Smooth muscle cell (in vitro differentiated cells): ENCODE measurements around the gene EPDR1. TPM values are rescaled to one million over a fixed set of nuclear protein-coding genes. Genes with fewer than 3 reads are reported as not detected.
A peak's percentile ranks its signal among the peaks of the same experiment; 100 is the strongest.

Experiments
- DNase-seq: peaks from one replicate; lab custom pipeline; 2025; ENCODE audit not compliant: unreplicated experiment; lab: John Stamatoyannopoulos, UW
- H2AFZ ChIP-seq: fragments of 200-600 bp; sonication (generic); 2 replicates; pipeline ENCODE4 v1.6.0; 2016; ENCODE audit warnings: antibody characterized with exemption, low read depth, mild to moderate bottlenecking
- H3F3A ChIP-seq: fragments of 200-600 bp; sonication (generic); 2 replicates; pipeline ENCODE4 v1.6.0; 2017; ENCODE audit warnings: antibody characterized with exemption, low read depth
- H3K27ac ChIP-seq: fragments of 200-600 bp; sonication (generic); 2 replicates; pipeline ENCODE4 v1.5.1; 2016; ENCODE audit warnings: low read depth, mild to moderate bottlenecking
- H3K27me3 ChIP-seq: fragments of 200-600 bp; sonication (generic); 2 replicates; pipeline ENCODE4 v1.6.1; 2016; ENCODE audit warnings: low read depth, mild to moderate bottlenecking
- H3K36me3 ChIP-seq: fragments of 200-600 bp; sonication (generic); 2 replicates; pipeline ENCODE4 v1.5.1; 2016; ENCODE audit warnings: low read depth
- H3K4me1 ChIP-seq: fragments of 200-600 bp; sonication (generic); 2 replicates; pipeline ENCODE4 v1.5.1; 2016; ENCODE audit warnings: low read depth
- H3K4me2 ChIP-seq: fragments of 200-600 bp; sonication (generic); 2 replicates; pipeline ENCODE4 v1.6.0; 2016; ENCODE audit warnings: mild to moderate bottlenecking
- H3K4me3 ChIP-seq: fragments of 200-600 bp; sonication (generic); 2 replicates; pipeline ENCODE4 v1.5.1; 2016; ENCODE audit warnings: mild to moderate bottlenecking
- H3K79me2 ChIP-seq: fragments of 200-600 bp; sonication (generic); 2 replicates; pipeline ENCODE4 v1.6.0; 2016; ENCODE audit warnings: low read depth, mild to moderate bottlenecking
- H3K9ac ChIP-seq: fragments of 200-600 bp; sonication (generic); 2 replicates; pipeline ENCODE4 v1.6.0; 2016; ENCODE audit warnings: low read depth
- H3K9me3 ChIP-seq: fragments of 200-600 bp; sonication (generic); replicated peaks from 2 replicates; pipeline ENCODE4 v1.5.1; 2016; ENCODE audit warnings: low read depth
- H4K20me1 ChIP-seq: fragments of 200-600 bp; sonication (generic); 2 replicates; pipeline ENCODE4 v1.6.0; 2016; ENCODE audit warnings: low read depth
- WGBS: methylation state at CpG from one replicate; pipeline ENCODE4 v1.1.7; 2016; ENCODE audit warnings: low lambda C conversion rate; 5-methylcytosine and 5-hydroxymethylcytosine counted together
- polyA plus RNA-seq: library from polyadenylated mRNA; unstranded; fragments of >200 nt; fragmentation: Nextera tagmentation; extraction: Ambion mirVana; gene quantifications from 2 replicates; pipeline ENCODE4 v1.2.1, GENCODE V29; 2016
- total RNA-seq: library from RNA; depleted of rRNA; stranded (reverse); fragments of >200 nt; gene quantifications from 2 replicates; pipeline ENCODE4 v1.2.3, GENCODE V29; 2014
- TF ChIP-seq, protein P1 (sequence below): fragments of 200-600 bp; sonication (generic); IDR thresholded peaks from 2 replicates; pipeline ENCODE4 v1.5.1; 2017; ENCODE audit warnings: borderline replicate concordance, mild to moderate bottlenecking, antibody characterized with exemption; ENCODE audit not compliant: insufficient read depth, poor library complexity, severe bottlenecking

EPDR1 gene
- total and polyA plus RNA-seq, 2 experiments from 2014 or later, result 11.1 to 17.1 TPM

DNA sequence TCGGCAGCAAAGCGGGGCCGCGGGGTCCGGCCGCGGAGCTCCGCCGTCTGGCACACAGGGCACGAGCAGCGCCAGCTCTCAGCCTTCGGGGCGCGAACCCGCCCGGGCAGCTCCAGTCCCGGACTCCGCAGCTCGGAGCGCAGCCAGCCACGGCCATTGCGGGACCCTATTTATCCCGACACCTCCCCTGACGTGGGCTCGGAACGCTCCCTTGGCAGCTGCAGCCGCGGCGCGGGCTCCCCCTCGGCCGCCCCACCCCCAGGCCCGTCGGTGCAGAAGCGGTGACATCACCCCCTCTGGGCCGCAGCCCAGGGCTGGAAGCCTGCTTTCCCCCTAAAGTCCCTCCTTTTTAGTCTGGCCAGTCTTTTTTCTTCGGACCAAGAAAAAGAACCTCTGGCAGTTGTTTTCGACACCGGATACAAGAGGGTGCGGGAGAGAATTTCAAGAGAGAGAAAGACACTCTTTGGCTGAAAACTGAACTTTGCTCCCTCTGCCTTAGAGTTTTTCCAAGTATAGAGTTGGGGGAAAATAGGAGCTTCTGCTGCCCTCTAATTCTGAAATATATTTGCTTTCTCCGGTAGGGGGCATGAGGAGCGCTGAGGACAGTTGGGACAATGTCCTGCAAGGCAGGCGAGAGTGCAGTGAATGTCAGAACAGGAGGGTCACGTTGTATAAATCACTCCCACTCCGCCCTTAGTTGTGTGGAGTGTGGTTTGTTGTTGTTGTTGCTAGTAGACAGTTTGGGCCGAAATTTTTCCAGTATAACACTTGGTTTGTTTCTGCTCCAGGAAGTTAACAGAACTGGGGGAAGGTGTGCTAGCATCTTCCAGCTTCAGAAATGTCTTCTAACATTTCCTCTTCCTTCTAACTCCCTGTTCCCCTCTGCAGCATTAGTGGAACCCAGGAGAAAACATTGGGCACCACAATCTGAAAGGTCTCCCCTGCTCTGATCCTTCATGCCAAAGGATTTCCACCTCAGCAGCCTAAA is 3.5 kb upstream of the EPDR1 start, which contains the start of gene SFRP4:
Gene SFRP4, minus strand, starts transcription at position 145 of the 988 bp plus-strand sequence. CDS start 280 bp downstream, outside the sequence.
- H3K27me3 ChIP-seq, result peaks cover 63% of the 10 kb centered on the region
- peak within 1 kb of the TSS; percentile 47 for H3K4me3 ChIP-seq
- TF ChIP-seq, protein P1, sequence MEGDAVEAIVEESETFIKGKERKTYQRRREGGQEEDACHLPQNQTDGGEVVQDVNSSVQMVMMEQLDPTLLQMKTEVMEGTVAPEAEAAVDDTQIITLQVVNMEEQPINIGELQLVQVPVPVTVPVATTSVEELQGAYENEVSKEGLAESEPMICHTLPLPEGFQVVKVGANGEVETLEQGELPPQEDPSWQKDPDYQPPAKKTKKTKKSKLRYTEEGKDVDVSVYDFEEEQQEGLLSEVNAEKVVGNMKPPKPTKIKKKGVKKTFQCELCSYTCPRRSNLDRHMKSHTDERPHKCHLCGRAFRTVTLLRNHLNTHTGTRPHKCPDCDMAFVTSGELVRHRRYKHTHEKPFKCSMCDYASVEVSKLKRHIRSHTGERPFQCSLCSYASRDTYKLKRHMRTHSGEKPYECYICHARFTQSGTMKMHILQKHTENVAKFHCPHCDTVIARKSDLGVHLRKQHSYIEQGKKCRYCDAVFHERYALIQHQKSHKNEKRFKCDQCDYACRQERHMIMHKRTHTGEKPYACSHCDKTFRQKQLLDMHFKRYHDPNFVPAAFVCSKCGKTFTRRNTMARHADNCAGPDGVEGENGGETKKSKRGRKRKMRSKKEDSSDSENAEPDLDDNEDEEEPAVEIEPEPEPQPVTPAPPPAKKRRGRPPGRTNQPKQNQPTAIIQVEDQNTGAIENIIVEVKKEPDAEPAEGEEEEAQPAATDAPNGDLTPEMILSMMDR, result peak; percentile 70
- no peaks in the 10 kb centered on the region for H3K36me3 ChIP-seq
- peak within 1 kb of the TSS; percentile 80 for H2AFZ ChIP-seq
- H3K79me2 ChIP-seq, result no peaks in the 10 kb centered on the region
- H3K4me1 ChIP-seq, result no peaks in the 10 kb centered on the region
- no peak within 1 kb of the TSS for H3K27ac ChIP-seq
- no peak within 1 kb of the TSS for H3K9ac ChIP-seq
- H4K20me1 ChIP-seq, result no peaks in the 10 kb centered on the region
- no peaks in the 10 kb centered on the region for H3F3A ChIP-seq
- peak within 1 kb of the TSS; percentile 84 for H3K4me2 ChIP-seq
- no peaks in the 10 kb centered on the region for H3K9me3 ChIP-seq
- peak; percentile 26 for DNase-seq
- WGBS, result 3% methylated on average over 46 of the region's 46 CpGs

DNA sequence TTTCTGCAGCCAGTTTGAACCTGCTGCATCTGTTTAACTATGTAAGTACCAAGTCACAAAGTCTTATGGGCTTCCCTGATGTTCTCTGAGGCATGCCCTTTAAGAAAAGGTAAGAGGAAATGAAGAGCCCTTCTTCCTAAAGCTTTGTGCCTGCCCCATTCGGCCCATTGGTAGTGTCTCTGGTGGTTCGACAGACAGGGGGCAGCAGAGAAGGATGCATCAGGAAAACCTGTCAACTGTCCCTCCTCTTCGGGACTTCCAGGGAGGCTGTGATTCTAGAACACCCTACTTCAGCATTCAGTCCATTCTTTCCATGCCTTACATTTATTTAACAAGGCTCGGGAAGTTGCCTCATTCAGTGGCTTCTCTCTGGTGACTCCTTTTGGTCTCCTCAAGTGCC is 1.9 kb upstream of the EPDR1 start:
- H3K27me3 ChIP-seq, result peaks cover 59% of the 10 kb centered on the region
- no peak for DNase-seq
- H2AFZ ChIP-seq, result no peak overlapping the region
- TF ChIP-seq, protein P1, result no peak
- H3K9ac ChIP-seq, result no peak overlapping the region
- H3F3A ChIP-seq, result no peaks in the 10 kb centered on the region
- no peaks in the 10 kb centered on the region for H3K36me3 ChIP-seq
- H3K4me2 ChIP-seq, result no peak overlapping the region
- WGBS, result 79% methylated on average over 4 of the region's 4 CpGs
- no peak overlapping the region for H3K27ac ChIP-seq
- H4K20me1 ChIP-seq, result no peaks in the 10 kb centered on the region
- no peaks in the 10 kb centered on the region for H3K9me3 ChIP-seq
- H3K79me2 ChIP-seq, result no peaks in the 10 kb centered on the region
- H3K4me1 ChIP-seq, result no peaks in the 10 kb centered on the region
- no peak overlapping the region for H3K4me3 ChIP-seq

DNA sequence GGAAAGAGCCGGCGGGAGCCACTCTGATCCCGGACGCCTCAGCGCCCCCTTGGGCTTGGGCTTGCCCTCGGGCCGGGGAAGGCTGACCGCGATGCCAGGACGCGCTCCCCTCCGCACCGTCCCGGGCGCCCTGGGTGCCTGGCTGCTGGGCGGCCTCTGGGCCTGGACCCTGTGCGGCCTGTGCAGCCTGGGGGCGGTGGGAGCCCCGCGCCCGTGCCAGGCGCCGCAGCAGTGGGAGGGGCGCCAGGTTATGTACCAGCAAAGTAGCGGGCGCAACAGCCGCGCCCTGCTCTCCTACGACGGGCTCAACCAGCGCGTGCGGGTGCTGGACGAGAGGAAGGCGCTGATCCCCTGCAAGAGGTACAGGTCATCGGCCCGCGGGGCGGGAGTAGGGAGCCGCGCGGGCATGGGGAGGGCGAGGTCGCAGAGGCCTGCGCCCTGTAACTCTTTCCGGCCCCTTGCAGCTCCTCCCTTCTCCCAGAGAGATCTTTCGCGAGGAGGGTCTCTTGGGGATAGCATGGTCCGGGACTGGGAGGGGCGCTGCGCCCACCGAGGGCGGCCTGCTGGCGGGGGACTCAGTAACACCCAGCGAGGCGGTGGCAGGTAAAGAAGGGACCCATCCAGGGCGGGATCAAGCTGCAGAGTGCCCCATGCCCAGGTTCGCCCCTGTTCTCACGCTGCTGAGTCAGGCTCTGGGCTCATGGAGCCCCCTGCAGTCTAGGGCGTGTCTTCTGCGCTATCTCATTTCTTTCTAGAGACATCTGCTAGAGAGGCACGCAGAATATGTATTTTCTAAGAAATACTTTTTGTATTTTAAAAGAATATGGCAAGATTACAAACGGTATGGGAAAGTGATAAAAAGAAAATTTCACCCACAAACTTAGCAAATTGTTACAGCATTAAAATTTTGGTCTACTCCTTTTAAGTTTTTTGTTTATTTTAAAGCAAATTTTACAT is 687 bp downstream of the EPDR1 start:
- Histone ChIP-seq H2AFZ (peak overlapping the region; percentile 97), H3K4me1 (no peaks in the 10 kb centered on the region), H3K4me3 (peak overlapping the region; percentile 66), H3K4me2 (peak overlapping the region; percentile 96), H3F3A (no peaks in the 10 kb centered on the region), H3K79me2 (no peaks in the 10 kb centered on the region), H3K9me3 (peaks cover 6% of the 10 kb centered on the region), H3K9ac (peak overlapping the region; percentile 21), H4K20me1 (no peaks in the 10 kb centered on the region), H3K27ac (no peak overlapping the region), H3K36me3 (no peaks in the 10 kb centered on the region), H3K27me3 (peaks cover 35% of the 10 kb centered on the region)
- under 1% methylated on average over 60 of the region's 63 CpGs for WGBS
- TF ChIP-seq, protein P1, result no peak
- DNase-seq, result peak; percentile 31
